ENCODE data around the gene ACTN4. TPM values are rescaled to one million over a fixed set of nuclear protein-coding genes. Genes with fewer than 3 reads are reported as not detected.

ACTN4 gene
- total RNA-seq, 1 experiment from 2014 or later: 506 TPM

DNA sequence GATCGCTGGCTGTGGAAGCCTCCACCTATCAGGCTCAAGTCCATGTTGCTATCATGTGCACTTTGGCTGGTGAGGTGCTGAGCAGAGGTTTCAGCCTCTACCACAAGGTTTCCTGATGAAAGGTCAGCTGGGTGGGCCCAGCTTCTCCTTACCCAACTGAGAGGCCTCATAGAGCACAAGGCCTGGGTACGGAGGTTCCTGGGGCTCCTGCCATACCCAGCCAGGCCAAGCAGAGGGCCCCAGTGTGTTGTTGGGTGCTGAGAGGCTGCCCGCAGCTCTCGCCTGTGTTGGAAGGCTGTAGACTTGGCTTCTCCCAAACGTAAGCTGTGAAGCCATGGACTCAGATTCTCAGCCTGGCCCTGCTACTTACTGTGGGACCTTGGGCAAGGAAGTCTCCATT is 28.2 kb downstream of the ACTN4 start (continued):
- TF ChIP-seq HMGXB4 (CRISPR knock-in tag; IDR thresholded peaks at IDR 0.05): no peak
- TF ChIP-seq, protein P1, sequence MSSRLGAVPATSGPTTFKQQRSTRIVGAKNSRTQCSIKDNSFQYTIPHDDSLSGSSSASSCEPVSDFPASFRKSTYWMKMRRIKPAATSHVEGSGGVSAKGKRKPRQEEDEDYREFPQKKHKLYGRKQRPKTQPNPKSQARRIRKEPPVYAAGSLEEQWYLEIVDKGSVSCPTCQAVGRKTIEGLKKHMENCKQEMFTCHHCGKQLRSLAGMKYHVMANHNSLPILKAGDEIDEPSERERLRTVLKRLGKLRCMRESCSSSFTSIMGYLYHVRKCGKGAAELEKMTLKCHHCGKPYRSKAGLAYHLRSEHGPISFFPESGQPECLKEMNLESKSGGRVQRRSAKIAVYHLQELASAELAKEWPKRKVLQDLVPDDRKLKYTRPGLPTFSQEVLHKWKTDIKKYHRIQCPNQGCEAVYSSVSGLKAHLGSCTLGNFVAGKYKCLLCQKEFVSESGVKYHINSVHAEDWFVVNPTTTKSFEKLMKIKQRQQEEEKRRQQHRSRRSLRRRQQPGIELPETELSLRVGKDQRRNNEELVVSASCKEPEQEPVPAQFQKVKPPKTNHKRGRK (CRISPR knock-in tag; IDR thresholded peaks at IDR 0.05; ENCODE audit: borderline replicate concordance): no peak
- TF ChIP-seq, protein P2, sequence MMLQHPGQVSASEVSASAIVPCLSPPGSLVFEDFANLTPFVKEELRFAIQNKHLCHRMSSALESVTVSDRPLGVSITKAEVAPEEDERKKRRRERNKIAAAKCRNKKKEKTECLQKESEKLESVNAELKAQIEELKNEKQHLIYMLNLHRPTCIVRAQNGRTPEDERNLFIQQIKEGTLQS (CRISPR knock-in tag; conservative IDR thresholded peaks at IDR 0.05): no peak
- TF ChIP-seq SMAD4 (CRISPR knock-in tag; IDR thresholded peaks at IDR 0.05): no peak

GRCh38 chr19:38676023-38676877 is 28.8 kb downstream of the ACTN4 start:
- no peak for ATAC-seq
- ChIA-PET CTCF (interaction anchor here (0.8 to 2.2 kb wide), 6 partner anchors 10 to 43 kb away, joined by 3 to 9 read pairs (median 5); no protein-coding TSS in a partner anchor), POLR2A (interaction anchor here (0.6 to 0.9 kb wide), 5 partner anchors 10 to 278 kb away, joined by 3 to 4 read pairs (median 3); partner anchors contain the start of gene ACTN4)
- no peak overlapping the region for H3K4me3 Mint-ChIP-seq
- H3K4me1 Mint-ChIP-seq: peaks cover 62% of the 10 kb centered on the region
- no peaks in the 10 kb centered on the region for H3K9me3 Mint-ChIP-seq
- peak overlapping the region; percentile 89 for H3K27ac Mint-ChIP-seq
- TF ChIP-seq TCF7 (CRISPR knock-in tag; IDR thresholded peaks at IDR 0.05; ENCODE audit: low read depth) (no peak), MXD4 (CRISPR knock-in tag; IDR thresholded peaks at IDR 0.05; ENCODE audit: borderline replicate concordance) (no peak)
- peaks cover 13% of the 10 kb centered on the region for H3K36me3 Mint-ChIP-seq
- no peak for DNase-seq (ENCODE audit: low spot score)
- H3K27me3 Mint-ChIP-seq (ENCODE audit: low read depth): no peaks in the 10 kb centered on the region

DNA sequence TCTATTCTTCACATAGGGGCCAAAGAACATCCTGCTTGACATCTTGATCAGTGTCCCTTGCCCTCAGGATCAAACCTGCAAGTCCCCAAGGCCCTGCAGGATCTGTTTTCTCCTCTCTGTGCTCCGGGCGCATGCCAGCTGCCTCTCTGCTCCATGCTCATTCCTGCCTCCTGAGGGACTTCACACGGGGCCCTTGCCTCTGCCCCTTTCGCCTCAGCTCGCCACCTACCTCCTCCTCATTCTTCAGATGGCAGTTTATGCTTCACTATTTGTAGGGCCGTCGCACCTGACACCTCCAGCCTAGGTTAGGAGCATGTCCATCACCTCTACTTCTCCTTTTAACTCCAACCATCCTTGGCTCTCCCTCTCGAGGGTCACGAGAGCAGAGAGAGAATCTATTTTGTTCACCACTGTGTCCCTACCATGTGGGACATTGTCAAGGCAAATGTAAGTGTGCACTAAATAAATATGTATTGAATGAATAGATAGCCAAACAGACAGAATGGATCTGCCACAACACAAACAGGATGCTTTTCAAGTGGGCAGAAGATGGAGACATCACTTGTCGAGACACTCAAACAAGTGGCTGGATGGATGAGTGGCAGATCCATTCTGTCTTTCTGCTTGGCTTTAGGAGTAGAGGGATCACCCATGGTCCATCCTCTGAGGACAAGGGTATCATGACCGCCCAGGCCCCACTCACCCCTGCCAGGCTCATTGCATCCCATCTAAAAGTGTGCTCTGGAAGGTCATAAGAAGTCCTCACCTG is 29.6 kb downstream of the ACTN4 start:
- Mint-ChIP-seq H3K27me3 (ENCODE audit: low read depth) (no peaks in the 10 kb centered on the region), H3K27ac (peak overlapping the region; percentile 89), H3K4me3 (no peak overlapping the region), H3K9me3 (no peaks in the 10 kb centered on the region), H3K36me3 (peaks cover 18% of the 10 kb centered on the region), H3K4me1 (peaks cover 60% of the 10 kb centered on the region)
- DNase-seq (ENCODE audit: low spot score): no peak
- no peak for TF ChIP-seq CREB1 (CRISPR knock-in tag; IDR thresholded peaks at IDR 0.05)
- TF ChIP-seq ATF1 (CRISPR knock-in tag; IDR thresholded peaks at IDR 0.05): no peak
- no peak for TF ChIP-seq ZNF396 (CRISPR knock-in tag; IDR thresholded peaks at IDR 0.05; ENCODE audit: borderline replicate concordance)
- TF ChIP-seq ZNF423 (CRISPR knock-in tag; IDR thresholded peaks at IDR 0.05): no peak
- TF ChIP-seq ETV6 (CRISPR knock-in tag; IDR thresholded peaks at IDR 0.05): no peak
- no peak for TF ChIP-seq RELA (CRISPR knock-in tag; IDR thresholded peaks at IDR 0.05; ENCODE audit: borderline replicate concordance)
- no peak for TF ChIP-seq JAZF1 (CRISPR knock-in tag; IDR thresholded peaks at IDR 0.05)
- TF ChIP-seq, protein P3, sequence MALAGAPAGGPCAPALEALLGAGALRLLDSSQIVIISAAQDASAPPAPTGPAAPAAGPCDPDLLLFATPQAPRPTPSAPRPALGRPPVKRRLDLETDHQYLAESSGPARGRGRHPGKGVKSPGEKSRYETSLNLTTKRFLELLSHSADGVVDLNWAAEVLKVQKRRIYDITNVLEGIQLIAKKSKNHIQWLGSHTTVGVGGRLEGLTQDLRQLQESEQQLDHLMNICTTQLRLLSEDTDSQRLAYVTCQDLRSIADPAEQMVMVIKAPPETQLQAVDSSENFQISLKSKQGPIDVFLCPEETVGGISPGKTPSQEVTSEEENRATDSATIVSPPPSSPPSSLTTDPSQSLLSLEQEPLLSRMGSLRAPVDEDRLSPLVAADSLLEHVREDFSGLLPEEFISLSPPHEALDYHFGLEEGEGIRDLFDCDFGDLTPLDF (CRISPR knock-in tag; IDR thresholded peaks at IDR 0.05): no peak
- TF ChIP-seq FOXP4 (CRISPR knock-in tag; IDR thresholded peaks at IDR 0.05): no peak
- TF ChIP-seq, protein P4, sequence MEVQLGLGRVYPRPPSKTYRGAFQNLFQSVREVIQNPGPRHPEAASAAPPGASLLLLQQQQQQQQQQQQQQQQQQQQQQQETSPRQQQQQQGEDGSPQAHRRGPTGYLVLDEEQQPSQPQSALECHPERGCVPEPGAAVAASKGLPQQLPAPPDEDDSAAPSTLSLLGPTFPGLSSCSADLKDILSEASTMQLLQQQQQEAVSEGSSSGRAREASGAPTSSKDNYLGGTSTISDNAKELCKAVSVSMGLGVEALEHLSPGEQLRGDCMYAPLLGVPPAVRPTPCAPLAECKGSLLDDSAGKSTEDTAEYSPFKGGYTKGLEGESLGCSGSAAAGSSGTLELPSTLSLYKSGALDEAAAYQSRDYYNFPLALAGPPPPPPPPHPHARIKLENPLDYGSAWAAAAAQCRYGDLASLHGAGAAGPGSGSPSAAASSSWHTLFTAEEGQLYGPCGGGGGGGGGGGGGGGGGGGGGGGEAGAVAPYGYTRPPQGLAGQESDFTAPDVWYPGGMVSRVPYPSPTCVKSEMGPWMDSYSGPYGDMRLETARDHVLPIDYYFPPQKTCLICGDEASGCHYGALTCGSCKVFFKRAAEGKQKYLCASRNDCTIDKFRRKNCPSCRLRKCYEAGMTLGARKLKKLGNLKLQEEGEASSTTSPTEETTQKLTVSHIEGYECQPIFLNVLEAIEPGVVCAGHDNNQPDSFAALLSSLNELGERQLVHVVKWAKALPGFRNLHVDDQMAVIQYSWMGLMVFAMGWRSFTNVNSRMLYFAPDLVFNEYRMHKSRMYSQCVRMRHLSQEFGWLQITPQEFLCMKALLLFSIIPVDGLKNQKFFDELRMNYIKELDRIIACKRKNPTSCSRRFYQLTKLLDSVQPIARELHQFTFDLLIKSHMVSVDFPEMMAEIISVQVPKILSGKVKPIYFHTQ (CRISPR knock-in tag; IDR thresholded peaks at IDR 0.05): no peak
- TF ChIP-seq FOXJ3 (CRISPR knock-in tag; IDR thresholded peaks at IDR 0.05; ENCODE audit: borderline replicate concordance): no peak
- no peak for TF ChIP-seq ZNF263 (CRISPR knock-in tag; IDR thresholded peaks at IDR 0.05; ENCODE audit: low read depth)
- TF ChIP-seq RORB (CRISPR knock-in tag; IDR thresholded peaks at IDR 0.05): no peak
- TF ChIP-seq, protein P5, sequence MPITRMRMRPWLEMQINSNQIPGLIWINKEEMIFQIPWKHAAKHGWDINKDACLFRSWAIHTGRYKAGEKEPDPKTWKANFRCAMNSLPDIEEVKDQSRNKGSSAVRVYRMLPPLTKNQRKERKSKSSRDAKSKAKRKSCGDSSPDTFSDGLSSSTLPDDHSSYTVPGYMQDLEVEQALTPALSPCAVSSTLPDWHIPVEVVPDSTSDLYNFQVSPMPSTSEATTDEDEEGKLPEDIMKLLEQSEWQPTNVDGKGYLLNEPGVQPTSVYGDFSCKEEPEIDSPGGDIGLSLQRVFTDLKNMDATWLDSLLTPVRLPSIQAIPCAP (CRISPR knock-in tag; IDR thresholded peaks at IDR 0.05): no peak
- no peak for ATAC-seq
- CTCF ChIA-PET: interaction anchor here (0.9 to 1.1 kb wide), 2 partner anchors 9 to 42 kb away, joined by 4 to 6 read pairs; no protein-coding TSS in a partner anchor
- POLR2A ChIA-PET: interaction anchor here (0.6 to 0.9 kb wide), 5 partner anchors 9 to 279 kb away, joined by 3 to 4 read pairs (median 3); partner anchors contain the start of gene ACTN4
